HL-60/S4 treated with phorbol 12-myristate 13-acetate at 8.2 ng/mL for 4 days and 3 days (cell line): Measurements from ENCODE around the gene HEATR5A.

ENCODE experiments used
- in situ Hi-C: fragments of 300-500 bp; cut with MboI; formaldehyde crosslinking; loops from 2 replicates; pipeline ENCODE4 v1.15.0; 2022; ENCODE audit warnings: low sequenced_read_pairs

Gene HEATR5A

GRCh38 chr14:31426663-31427062 is 6.3 kb upstream of the HEATR5A start:
- in situ Hi-C loops, result no loop called here

GRCh38 chr14:31425905-31426304 is 5.6 kb upstream of the HEATR5A start:
- in situ Hi-C loops, result no loop called here

GRCh38 chr14:31421200-31421599 is 850 bp upstream of the HEATR5A start:
- in situ Hi-C loops, result no loop called here

- in situ Hi-C loops, result no loop called here
These were observed 407 bp downstream of the HEATR5A start for GRCh38 chr14:31419967-31420318.

GRCh38 chr14:31419179-31419966 is 977 bp downstream of the HEATR5A start:
- in situ Hi-C loops, result no loop called here

- in situ Hi-C loops, result no loop called here
These were observed 1.9 kb downstream of the HEATR5A start for GRCh38 chr14:31418440-31418839.

GRCh38 chr14:31414190-31414833 is 6.0 kb downstream of the HEATR5A start:
- in situ Hi-C loops, result no loop called here

- in situ Hi-C loops, result no loop called here
These were observed 9.1 kb downstream of the HEATR5A start for GRCh38 chr14:31411218-31411727.

GRCh38 chr14:31410048-31410650 is 10.2 kb downstream of the HEATR5A start:
- in situ Hi-C loops, result no loop called here

- in situ Hi-C loops, result no loop called here
These were observed 11.9 kb downstream of the HEATR5A start for GRCh38 chr14:31408421-31408820.

GRCh38 chr14:31405599-31406232 is 14.6 kb downstream of the HEATR5A start:
- in situ Hi-C loops, result no loop called here

GRCh38 chr14:31405106-31405505 is 15.2 kb downstream of the HEATR5A start:
- in situ Hi-C loops, result no loop called here

GRCh38 chr14:31403707-31404106 is 16.6 kb downstream of the HEATR5A start:
- in situ Hi-C loops, result no loop called here

- in situ Hi-C loops, result no loop called here
These were observed 17.4 kb downstream of the HEATR5A start for GRCh38 chr14:31402764-31403439.

- in situ Hi-C loops, result no loop called here
These were observed 18.9 kb downstream of the HEATR5A start for GRCh38 chr14:31401369-31401932.

GRCh38 chr14:31400031-31400638 is 20.2 kb downstream of the HEATR5A start:
- in situ Hi-C loops, result no loop called here

GRCh38 chr14:31395572-31396205 is 24.7 kb downstream of the HEATR5A start:
- in situ Hi-C loops, result no loop called here

GRCh38 chr14:31395119-31395518 is 25.2 kb downstream of the HEATR5A start:
- in situ Hi-C loops, result no loop called here

- in situ Hi-C loops, result no loop called here
These were observed 28.3 kb downstream of the HEATR5A start for GRCh38 chr14:31391977-31392503.
